HEK293 (cell line): ENCODE results near the gene SLC51A.
A peak's percentile ranks its signal among the peaks of the same experiment; 100 is the strongest.

Experiments used
- CTCF ChIA-PET: fragments of 350-600 bp; formaldehyde crosslinking; extraction: SDS; loops from one replicate; lab custom pipeline; 2021; ENCODE audit warnings: antibody characterized with exemption; lab: Yijun Ruan, JAX
- POLR2A ChIA-PET: fragments of 300-600 bp; formaldehyde crosslinking; extraction: SDS; loops from one replicate; lab custom pipeline; 2020; ENCODE audit warnings: antibody characterized with exemption, inconsistent platforms; lab: Yijun Ruan, JAX
- H3K27ac ChIP-seq: fragments of 200-500 bp; sonication (Bioruptor generic); 2 replicates; pipeline ENCODE4 v1.5.1; 2014; ENCODE audit warnings: low read depth, low read length, control low read depth, inconsistent platforms; ENCODE audit errors: extremely low read depth
- H3K36me3 ChIP-seq, 2 experiments: fragments of 200-500 bp in 1 of 2; sonication (Bioruptor generic) in 1 of 2; 1 replicate in 1 of 2; 2 replicates in 1 of 2; pipeline ENCODE4 v1.5.1; 2014 to 2017; ENCODE audit warnings: inconsistent platforms in 2 of 2, low read length in 2 of 2; ENCODE audit not compliant: control insufficient read depth in 2 of 2, insufficient read depth in 1 of 2
- H3K4me1 ChIP-seq: fragments of 200-500 bp; sonication (Bioruptor generic); 2 replicates; pipeline ENCODE4 v1.5.1; 2014; ENCODE audit warnings: mild to moderate bottlenecking, low read length, inconsistent platforms; ENCODE audit not compliant: control insufficient read depth, insufficient read depth
- H3K4me3 ChIP-seq: 2 replicates; pipeline ENCODE4 v1.5.1; 2011; ENCODE audit warnings: low read depth, mild to moderate bottlenecking, control low read depth, low read length, moderate library complexity
- H3K9me3 ChIP-seq: fragments of 200-500 bp; sonication (Bioruptor generic); 2 replicates; pipeline ENCODE4 v1.5.1; 2014; ENCODE audit warnings: low read depth, low read length, inconsistent platforms; ENCODE audit not compliant: control insufficient read depth, insufficient read depth
- SCRT1 ChIP-seq: fragments of 450-650 bp; formaldehyde crosslinking; IDR thresholded peaks from 2 replicates; pipeline ENCODE4 v1.5.1; 2016; ENCODE audit warnings: missing biosample characterization, missing genetic modification characterization, borderline replicate concordance
- SETDB1 ChIP-seq: IDR thresholded peaks from one replicate; pipeline ENCODE4 v1.6.1; 2017; ENCODE audit warnings: mild to moderate bottlenecking, low read length, moderate library complexity, mixed read lengths; ENCODE audit not compliant: insufficient read length
- ZBTB17 ChIP-seq: fragments of 450-650 bp; formaldehyde crosslinking; IDR thresholded peaks from 2 replicates; pipeline ENCODE4 v1.5.1; 2016; ENCODE audit warnings: missing biosample characterization, missing genetic modification characterization
- ZBTB7A ChIP-seq: fragments of 450-650 bp; formaldehyde crosslinking; IDR thresholded peaks from 2 replicates; pipeline ENCODE4 v1.5.1; 2016; ENCODE audit warnings: low read depth, missing biosample characterization, missing genetic modification characterization
- ZBTB8A ChIP-seq: fragments of 450-650 bp; formaldehyde crosslinking; IDR thresholded peaks from 2 replicates; pipeline ENCODE4 v1.5.1; 2016; ENCODE audit warnings: missing biosample characterization, missing genetic modification characterization
- ZNF121 ChIP-seq: fragments of 450-650 bp; formaldehyde crosslinking; IDR thresholded peaks from 2 replicates; pipeline ENCODE4 v1.5.1; 2016; ENCODE audit warnings: missing biosample characterization, missing genetic modification characterization
- ZNF138 ChIP-seq: fragments of 450-650 bp; formaldehyde crosslinking; IDR thresholded peaks from 2 replicates; pipeline ENCODE4 v1.5.1; 2016; ENCODE audit warnings: missing biosample characterization, missing genetic modification characterization, borderline replicate concordance
- ZNF37A ChIP-seq: fragments of 450-650 bp; IDR thresholded peaks from 2 replicates; pipeline ENCODE4 v1.5.1; 2018; ENCODE audit warnings: missing biosample characterization, missing genetic modification characterization
- ZNF521 ChIP-seq: fragments of 450-650 bp; formaldehyde crosslinking; IDR thresholded peaks from 2 replicates; pipeline ENCODE4 v1.5.1; 2017; ENCODE audit warnings: missing biosample characterization, mild to moderate bottlenecking, missing genetic modification characterization
- ZNF530 ChIP-seq: fragments of 450-650 bp; formaldehyde crosslinking; IDR thresholded peaks from 2 replicates; pipeline ENCODE4 v1.5.1; 2016; ENCODE audit warnings: low read depth, missing biosample characterization, missing genetic modification characterization
- ZNF600 ChIP-seq: fragments of 450-650 bp; formaldehyde crosslinking; IDR thresholded peaks from 2 replicates; pipeline ENCODE4 v1.5.1; 2016; ENCODE audit warnings: missing biosample characterization, missing genetic modification characterization
- ZNF664 ChIP-seq: fragments of 450-650 bp; formaldehyde crosslinking; IDR thresholded peaks from 2 replicates; pipeline ENCODE4 v1.5.1; 2016; ENCODE audit warnings: missing biosample characterization, missing genetic modification characterization
- ZNF677 ChIP-seq: fragments of 450-650 bp; IDR thresholded peaks from 2 replicates; pipeline ENCODE4 v1.5.0; 2018; ENCODE audit warnings: missing biosample characterization, mild to moderate bottlenecking, missing genetic modification characterization, moderate library complexity
- ZNF776 ChIP-seq: fragments of 450-650 bp; formaldehyde crosslinking; IDR thresholded peaks from 2 replicates; pipeline ENCODE4 v1.5.0; 2017; ENCODE audit warnings: missing biosample characterization, missing genetic modification characterization, borderline replicate concordance
- ZSCAN23 ChIP-seq: fragments of 450-650 bp; formaldehyde crosslinking; IDR thresholded peaks from 2 replicates; pipeline ENCODE4 v1.5.1; 2016; ENCODE audit warnings: missing biosample characterization, missing genetic modification characterization
- TF ChIP-seq, protein P1 (sequence below): fragments of 450-650 bp; formaldehyde crosslinking; IDR thresholded peaks from 2 replicates; pipeline ENCODE4 v1.5.1; 2017; ENCODE audit warnings: missing biosample characterization, missing genetic modification characterization

The SLC51A gene

DNA sequence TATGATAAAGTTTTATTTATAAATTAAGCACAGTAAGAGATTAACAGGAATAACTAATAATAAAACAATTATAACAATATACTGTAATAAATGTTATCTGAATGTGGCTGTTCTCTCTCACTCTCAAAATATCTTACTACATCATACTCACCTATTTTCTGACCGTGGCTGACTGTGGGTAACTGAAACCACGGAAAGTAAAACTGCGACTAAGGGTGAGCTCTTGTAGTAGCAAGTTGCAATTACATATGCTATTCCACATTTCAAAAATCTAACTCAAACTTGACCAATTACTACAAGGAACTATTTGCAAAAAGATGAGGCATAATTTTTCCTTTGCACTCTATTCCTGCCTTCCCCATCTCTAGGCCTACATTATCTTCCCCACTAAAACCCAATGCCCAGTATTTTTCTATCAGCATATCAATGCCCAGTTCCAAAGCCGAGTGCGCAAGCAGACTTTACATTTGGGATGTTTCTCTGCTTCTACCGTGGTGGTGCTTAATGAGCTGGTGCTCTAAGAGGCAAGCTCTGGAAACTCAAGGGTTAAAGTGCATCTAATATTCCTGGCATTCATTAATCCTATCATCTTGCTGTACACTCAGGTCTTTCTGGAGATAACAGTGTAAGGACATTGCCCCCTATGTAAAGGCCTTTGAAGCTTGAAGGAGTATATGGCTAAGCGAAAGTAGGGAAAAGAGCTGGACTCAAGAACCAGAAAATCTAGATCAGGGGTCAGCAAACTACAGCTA is 64.5 kb downstream of the SLC51A start:
- no peak overlapping the region for H3K27ac ChIP-seq
- H3K4me1 ChIP-seq: no peaks in the 10 kb centered on the region; the same call in 1 of the 2 replicates
- POLR2A ChIA-PET: interaction anchor here (0.9 kb wide), 1 partner anchor 37 kb away, joined by 3 read pairs; the partner anchor contains the start of gene DYNLT2B
- CTCF ChIA-PET: no interaction called here
- H3K36me3 ChIP-seq: no peaks in the 10 kb centered on the region
- no peaks in the 10 kb centered on the region for H3K9me3 ChIP-seq
- TF ChIP-seq ZNF530 (no peak), ZBTB17 (tag by site-specific recombination) (peak; percentile 54), ZBTB8A (tag by site-specific recombination) (no peak)
- no peak overlapping the region for H3K4me3 ChIP-seq

- TF ChIP-seq ZSCAN23 (tag by site-specific recombination): no peak
- no peak for TF ChIP-seq SCRT1 (tag by site-specific recombination)
- TF ChIP-seq ZNF677 (tag by site-specific recombination): no peak
- no peak for TF ChIP-seq ZNF521 (tag by site-specific recombination)
- TF ChIP-seq ZNF37A (tag by site-specific recombination): no peak
- TF ChIP-seq ZNF776: no peak
- TF ChIP-seq, protein P1, sequence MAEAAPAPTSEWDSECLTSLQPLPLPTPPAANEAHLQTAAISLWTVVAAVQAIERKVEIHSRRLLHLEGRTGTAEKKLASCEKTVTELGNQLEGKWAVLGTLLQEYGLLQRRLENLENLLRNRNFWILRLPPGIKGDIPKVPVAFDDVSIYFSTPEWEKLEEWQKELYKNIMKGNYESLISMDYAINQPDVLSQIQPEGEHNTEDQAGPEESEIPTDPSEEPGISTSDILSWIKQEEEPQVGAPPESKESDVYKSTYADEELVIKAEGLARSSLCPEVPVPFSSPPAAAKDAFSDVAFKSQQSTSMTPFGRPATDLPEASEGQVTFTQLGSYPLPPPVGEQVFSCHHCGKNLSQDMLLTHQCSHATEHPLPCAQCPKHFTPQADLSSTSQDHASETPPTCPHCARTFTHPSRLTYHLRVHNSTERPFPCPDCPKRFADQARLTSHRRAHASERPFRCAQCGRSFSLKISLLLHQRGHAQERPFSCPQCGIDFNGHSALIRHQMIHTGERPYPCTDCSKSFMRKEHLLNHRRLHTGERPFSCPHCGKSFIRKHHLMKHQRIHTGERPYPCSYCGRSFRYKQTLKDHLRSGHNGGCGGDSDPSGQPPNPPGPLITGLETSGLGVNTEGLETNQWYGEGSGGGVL (tag by site-specific recombination): no peak
- TF ChIP-seq ZBTB7A (tag by site-specific recombination): no peak
- TF ChIP-seq ZNF600 (tag by site-specific recombination): no peak
- no peak for TF ChIP-seq ZNF138 (tag by site-specific recombination)
- no peak for TF ChIP-seq ZNF121 (tag by site-specific recombination)
- TF ChIP-seq ZNF664 (tag by site-specific recombination): no peak
- no peak for TF ChIP-seq SETDB1
- TF ChIP-seq, all 188 proteins: peak for 0
- Histone ChIP-seq H3K4me3 (no peak overlapping the region), H3K9me3 (no peaks in the 10 kb centered on the region), H3K36me3 (no peaks in the 10 kb centered on the region), H3K27ac (no peak overlapping the region), H3K4me1 (no peaks in the 10 kb centered on the region; the same call in 1 of the 2 replicates)
- POLR2A ChIA-PET: interaction anchor here (0.5 to 1.0 kb wide), 2 partner anchors 13 to 94 kb away, joined by 3 read pairs; no protein-coding TSS in a partner anchor
- CTCF ChIA-PET: interaction anchor here (0.7 kb wide), 1 partner anchor 1790 kb away, joined by 3 read pairs; no protein-coding TSS in a partner anchor
Measured at GRCh38 chr3:196281962-196282361, 65.6 kb downstream of the SLC51A start.
